CMK (cell line): ENCODE measurements around the gene DNAJC9.
A peak's percentile ranks its signal among the peaks of the same experiment; 100 is the strongest.
"Not testable (repeated sequence)": the region's sequence is repeated elsewhere in the genome, so short reads cannot be mapped to it uniquely, and the experiment has no call there.

Experiments used
- DNase-seq: peaks from one replicate; pipeline ENCODE4 v3.0.0-alpha.2; 2010; ENCODE audit warnings: low read depth

Gene DNAJC9

GRCh38 chr10:73246646-73247508, at the start of gene DNAJC9:
Gene DNAJC9, minus strand, starts transcription at chr10:73247255. Its CDS starts 66 bp downstream, at chr10:73247189.
- peak; percentile 93 for DNase-seq

DNA sequence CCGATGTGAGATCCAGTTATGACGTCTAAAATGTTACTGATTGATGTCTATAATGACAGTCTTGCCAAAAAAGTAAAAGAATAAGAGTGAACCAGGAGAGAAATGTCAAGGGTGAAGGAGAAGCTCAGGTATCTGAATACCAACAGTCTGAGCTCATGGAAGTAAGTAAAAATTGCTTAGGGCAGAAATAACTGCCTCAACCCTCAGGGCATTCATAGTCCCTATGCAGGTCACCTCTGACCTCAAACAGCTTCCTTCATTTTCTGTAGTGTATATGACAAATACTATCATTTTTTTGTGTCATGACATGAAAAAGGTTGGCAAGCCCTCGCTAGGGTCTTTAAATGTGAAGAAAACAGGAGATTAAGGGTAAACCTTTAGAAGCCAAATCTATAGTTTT, 46.4 kb upstream of the DNAJC9 start:
- no peak for DNase-seq

GRCh38 chr10:73289958-73290357, 42.9 kb upstream of the DNAJC9 start:
- no peak for DNase-seq

DNA sequence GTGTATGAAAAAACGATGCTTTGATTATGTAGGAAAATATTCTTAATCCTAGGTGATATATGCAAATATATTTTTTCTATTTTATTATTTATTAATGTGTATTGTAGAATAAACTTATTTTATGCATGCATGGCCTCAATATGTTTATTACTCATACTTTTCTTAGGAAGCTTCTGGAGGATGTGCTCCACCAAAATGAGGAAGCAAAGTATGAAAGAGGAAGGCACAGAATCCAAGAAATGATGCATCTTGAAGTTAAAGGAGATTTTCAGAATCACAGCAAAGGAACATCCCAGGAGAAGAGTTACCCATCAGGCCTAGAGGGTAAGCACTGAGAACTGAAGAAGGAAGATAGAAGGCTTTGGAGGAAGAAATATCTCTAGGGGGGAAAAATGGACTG, 40.4 kb upstream of the DNAJC9 start:
- no peak for DNase-seq

DNA sequence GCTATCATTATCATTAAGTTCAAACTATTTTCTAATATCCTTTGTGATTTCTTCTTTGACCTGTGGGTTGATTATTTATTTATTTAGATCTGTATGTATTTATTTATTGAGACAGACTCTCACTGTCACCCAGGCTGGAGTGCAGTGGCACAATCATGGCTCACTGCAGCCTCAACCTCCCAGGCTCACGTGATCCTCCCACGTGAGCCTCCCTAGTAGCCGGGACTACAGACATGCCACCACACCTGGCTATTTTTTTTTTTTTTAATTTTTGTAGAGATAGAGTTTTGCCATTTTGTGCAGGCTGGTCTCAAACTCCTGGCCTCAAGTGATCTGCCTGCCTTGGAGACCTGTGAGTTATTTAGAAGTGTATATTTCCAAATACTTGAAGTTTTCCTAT, 34.0 kb upstream of the DNAJC9 start:
- no peak for DNase-seq

- no peak for DNase-seq
Measured at GRCh38 chr10:73264423-73264822, 17.4 kb upstream of the DNAJC9 start.

DNA sequence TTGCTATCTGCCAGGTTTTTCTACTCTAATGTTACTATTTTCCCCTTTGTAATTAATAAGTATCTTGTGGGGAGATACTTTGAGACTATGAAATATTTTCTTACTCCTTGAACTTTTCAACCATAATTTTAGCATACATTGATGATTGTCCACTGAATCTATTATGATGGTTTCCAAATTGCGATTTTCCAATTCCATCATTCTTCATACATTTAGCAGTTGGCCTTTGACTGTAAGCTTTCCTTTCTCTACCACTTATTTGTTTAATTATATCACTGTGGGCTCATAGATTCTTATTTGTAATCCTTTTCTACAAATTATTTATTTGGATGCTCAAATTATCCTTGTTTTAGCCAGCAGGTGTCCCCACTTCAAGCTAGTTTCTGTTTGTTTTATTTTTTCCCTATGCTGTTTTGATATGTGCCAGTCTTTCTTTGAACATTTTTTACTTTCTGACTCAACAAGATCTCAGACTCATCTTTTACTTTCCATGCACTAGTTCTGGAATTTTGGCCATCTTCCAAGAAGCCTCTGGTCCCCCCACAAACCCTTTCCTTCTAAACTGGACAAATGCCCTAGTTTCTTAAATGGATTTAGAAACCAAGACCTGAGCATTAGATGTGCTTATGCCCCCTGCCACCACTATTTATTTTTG, 16.8 kb upstream of the DNAJC9 start:
- no peak for DNase-seq

DNA sequence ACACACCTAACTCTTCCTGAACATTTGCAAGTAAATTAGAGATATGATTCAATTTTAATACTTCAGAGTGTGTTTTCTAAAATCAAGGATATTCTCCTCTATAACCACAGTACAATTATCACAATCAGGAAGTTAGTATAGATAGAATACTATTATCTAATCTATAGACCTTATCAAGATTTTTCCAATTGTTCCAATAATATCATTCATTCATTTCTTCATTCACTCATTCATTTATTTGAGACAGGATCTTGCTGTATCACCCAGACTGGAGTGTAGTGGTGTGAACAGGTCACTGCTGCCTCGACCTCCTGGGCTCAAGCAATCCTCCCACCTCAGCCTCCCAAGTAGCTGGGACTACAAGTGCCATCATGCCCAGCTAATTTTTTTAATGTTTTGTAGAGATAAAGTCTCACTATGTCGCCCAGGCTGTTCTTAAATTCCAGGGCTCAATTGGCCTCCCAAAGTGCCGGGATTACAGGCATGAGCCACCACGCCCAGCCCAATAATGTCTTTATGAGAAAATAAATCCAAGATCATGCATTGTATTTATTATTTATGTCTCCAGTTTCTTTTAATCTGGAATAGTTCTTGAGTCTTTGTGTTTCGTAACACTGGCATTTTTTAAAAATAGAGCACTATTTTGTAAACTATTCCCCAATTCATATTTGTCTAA, 16.0 kb upstream of the DNAJC9 start:
- DNase-seq: no peak

DNA sequence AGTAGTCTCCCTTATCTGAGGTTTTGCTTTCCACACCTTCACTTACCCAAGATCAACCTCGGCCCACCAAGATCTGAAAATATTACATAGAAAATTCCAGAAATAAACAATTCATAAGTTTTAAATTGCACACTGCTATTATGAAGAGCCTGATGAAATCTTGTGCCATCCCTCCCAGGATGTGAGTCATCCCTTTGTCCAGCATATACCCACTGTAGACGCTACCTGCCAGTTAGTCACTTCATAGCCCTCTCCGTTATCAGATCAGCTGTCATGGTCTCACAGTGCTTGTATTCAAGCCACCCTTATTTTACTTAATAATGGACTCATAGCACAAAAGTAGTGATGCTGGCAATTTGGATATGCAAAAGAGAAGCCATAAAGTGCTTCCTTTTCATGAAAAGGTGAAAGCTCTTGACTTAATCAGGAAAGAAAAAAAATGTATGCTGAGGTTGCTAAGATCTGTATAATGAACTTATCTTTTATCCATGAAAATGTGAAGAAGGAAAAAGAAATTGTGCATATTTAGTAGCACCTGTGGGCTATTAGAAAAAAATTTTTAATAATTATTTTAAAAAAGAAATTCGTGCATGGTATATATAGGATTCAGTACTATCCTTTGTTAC, 15.2 kb upstream of the DNAJC9 start:
- no peak for DNase-seq

DNA sequence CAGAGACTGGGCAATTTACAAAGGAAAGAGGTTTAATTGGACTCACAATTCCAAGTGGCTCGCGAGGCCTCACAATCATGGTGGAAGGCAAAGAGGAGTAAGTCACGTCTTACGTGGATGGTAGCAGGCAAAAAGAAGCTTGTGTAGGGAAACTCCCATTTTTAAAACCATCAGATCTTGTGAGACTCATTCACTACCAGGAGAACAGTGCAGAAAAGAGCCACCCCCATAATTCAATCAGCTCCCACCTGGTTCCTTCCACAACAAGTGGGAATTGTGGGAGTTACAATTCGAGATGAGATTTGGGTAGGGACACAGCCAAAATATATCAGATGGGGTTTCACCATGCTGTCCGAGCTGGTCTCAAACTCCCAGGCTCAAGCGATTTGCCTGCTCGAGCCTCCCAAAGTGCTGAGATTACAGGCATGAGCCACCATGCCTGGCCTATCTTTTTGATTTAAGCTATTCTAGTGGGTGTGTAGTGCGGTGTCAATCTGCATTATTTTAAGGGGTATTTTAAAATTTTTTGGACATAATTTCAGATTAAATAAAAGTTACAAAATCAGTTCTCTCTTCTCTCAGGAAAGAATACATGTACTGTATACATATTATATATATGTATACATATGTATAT, 14.4 kb upstream of the DNAJC9 start:
- no peak for DNase-seq

DNA sequence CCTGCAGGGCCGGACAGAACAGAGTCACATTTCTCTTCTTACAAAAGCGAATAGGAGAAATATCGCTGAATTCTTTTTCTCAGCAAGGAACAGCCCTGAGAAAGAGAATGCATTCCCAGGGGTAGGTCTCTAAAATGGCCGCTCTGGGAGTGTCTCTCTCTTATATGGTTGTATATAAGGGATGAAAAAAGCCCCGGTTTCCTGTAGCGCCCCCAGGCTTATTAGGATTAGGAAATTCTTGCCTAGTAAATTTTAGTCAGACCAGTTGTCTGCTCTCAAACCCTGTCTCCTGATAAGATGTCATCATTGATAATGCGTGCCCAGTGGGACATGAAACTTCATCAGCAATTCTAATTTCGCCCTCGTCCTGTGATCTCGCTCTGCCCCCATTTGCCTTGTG, 11.6 kb upstream of the DNAJC9 start:
- not testable (repeated sequence) for DNase-seq

DNA sequence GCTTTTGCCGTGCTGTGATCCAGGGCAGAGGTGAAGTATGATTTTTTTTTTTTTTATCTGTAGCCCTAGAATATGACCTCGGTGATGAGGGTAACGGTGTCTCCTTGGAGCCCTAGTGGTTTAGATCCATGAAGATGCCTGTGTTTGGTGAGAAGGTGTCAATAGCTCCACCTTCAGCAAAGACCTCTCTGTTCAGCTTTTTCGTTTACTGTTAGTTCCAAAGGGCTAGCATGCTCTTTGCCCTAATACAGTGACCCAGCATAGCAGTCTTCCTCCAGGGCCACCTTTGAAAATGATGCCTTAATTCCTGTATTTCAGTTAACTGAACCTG, 6.1 kb upstream of the DNAJC9 start:
- DNase-seq: no peak

DNA sequence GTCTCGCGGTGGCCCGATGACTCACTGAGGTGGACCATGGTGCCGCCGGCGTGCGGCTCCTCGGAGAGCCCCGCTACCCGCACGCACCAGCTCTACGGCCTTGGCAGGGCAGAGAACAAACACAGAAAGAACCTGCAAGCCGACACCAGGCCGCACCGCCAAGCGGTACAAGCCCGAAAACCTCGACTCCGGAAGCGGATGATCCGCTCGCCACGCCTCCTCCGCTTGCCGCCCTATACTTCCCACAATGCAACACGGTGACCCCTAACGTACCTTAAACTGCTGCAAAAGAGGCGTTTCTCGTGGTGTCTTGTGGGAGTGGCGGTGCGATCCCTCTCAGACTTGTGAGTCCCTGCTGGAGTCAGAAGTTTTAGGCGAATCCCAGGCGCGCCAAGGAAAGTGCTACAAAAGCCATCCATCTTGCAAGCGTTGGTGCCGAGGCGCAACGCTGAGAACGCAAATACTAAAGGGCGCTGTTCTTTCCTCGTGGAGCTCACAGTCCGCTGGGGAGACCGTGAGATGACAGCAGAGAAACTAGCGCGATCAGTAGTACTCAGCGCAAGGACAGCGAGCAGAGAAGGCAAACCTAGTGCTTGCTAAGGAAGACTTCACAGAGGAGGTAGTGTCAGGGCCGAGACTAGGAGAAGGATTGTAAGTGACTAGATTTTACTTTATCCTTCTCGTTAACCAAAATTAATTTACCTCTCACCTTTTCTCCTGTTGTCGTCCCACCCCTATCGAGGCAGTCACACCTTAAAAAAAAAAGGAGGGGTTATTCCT, 5.6 kb upstream of the DNAJC9 start, which contains the start of gene MRPS16:
Gene MRPS16, minus strand, starts transcription at position 200 of the 780 bp plus-strand sequence. Its CDS starts 162 bp downstream, at position 38.
- peak; percentile 94 for DNase-seq

DNA sequence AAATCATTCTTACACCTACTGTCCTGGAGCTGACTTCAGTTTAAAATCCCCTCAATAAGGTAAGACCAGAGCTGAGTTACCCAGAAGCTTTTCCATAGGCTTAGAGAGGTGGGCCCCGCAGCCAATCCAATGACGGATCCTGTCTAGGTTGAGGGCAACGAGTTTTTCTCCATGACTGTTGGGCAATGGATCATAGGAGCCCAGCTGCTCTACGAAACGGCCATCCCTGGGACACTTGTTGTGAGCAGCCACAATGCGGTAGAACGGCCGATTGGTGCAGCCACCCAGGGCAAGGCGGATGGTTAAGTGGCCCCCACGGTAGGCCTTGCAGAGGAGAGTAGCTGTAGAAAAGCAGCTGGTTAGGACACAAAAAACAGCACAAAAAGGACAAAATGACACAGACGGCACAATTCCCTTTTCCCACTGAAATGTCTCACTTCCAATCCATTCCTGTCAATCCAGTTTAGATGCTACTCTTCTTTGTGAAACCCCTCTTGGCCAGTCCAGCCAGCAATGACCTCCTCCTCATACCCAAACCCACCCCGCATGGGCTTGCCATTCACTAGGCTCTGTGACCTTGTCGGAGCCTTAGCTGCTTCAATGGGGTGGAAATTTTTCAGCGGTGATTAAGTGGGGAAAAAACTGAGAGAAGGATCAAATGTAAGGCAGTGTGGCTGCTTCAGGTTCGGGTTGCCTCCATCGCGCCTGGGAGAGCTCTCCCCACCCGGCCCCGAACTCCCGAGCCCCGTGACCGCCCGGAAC, 4.8 kb upstream of the DNAJC9 start:
- DNase-seq: no peak

- no peak for DNase-seq
Measured at GRCh38 chr10:73248259-73248724, 1.2 kb upstream of the DNAJC9 start.

DNA sequence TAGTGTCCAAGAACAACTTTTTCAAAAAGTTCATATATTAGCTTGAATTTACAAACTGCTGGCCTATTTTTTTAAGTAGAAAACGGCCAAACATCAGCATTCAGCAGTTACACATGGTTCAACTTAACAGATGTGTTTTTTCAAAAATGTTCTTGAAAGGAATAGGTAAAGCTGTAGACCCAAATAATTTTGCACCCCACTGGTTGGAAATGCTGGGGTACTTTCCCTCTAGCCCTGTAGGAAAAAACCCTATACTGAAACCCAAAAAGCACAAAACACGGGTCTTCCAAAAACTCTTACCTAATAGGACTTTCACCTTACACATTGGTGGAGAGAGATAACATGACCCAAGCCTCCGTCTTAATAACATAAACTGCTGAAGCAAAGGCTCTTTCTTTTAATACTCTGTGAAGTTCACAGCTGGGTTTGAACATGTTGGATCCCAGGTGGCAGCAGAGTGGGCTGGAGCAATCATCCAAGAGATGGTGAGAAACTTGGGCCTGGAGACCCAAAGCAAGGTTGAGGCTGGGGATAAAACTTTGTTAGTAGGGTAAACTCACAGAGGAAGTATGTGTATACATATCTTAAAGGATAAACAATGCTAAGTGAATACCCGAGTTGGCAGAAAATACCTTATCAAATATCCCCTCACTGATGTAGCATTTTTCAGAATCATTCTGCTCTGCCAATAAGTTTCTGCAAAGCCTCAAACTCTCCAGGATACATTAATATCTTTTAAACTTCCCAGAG, 629 bp upstream of the DNAJC9 start:
- DNase-seq: no peak

GRCh38 chr10:73246322-73246645, 771 bp downstream of the DNAJC9 start:
- DNase-seq: no peak

- peak; percentile 64 for DNase-seq
Measured at GRCh38 chr10:73244866-73245477, 2.1 kb downstream of the DNAJC9 start.

- DNase-seq: no peak
Measured at GRCh38 chr10:73239908-73240307, 7.1 kb downstream of the DNAJC9 start.
